Fibroblast of pulmonary artery (primary cell): ENCODE results near the gene MPDZ.

Source experiments
- DNase-seq: peaks from one replicate; pipeline ENCODE4 v3.0.0-alpha.2; 2010; ENCODE audit warnings: low read depth
- H3K4me3 ChIP-seq: replicated peaks from 2 replicates; pipeline ENCODE4 v1.5.1; 2011; ENCODE audit warnings: low read depth, mild to moderate bottlenecking, control low read depth, low read length, moderate library complexity
- CTCF ChIP-seq: IDR thresholded peaks from 2 replicates; pipeline ENCODE4 v1.5.1; 2011; ENCODE audit warnings: mild to moderate bottlenecking, control low read depth, low read length, inconsistent platforms; ENCODE audit errors: missing control alignments

The MPDZ gene

GRCh38 chr9:13189362-13189761, 90.1 kb downstream of the MPDZ start:
- peak; percentile 25 for DNase-seq
- no peak overlapping the region for H3K4me3 ChIP-seq

GRCh38 chr9:13186774-13187173, 92.7 kb downstream of the MPDZ start:
- no peak for TF ChIP-seq CTCF
- DNase-seq: no peak
- no peak overlapping the region for H3K4me3 ChIP-seq

More at GRCh38 chr9:13189362-13189761, 90.1 kb downstream of the MPDZ start:
- TF ChIP-seq CTCF: no peak

- no peak overlapping the region for H3K4me3 ChIP-seq
- TF ChIP-seq CTCF: no peak
- DNase-seq: no peak
These were observed 93.4 kb downstream of the MPDZ start for GRCh38 chr9:13186091-13186490.

- H3K4me3 ChIP-seq: no peak overlapping the region
- peak; percentile 35 for DNase-seq
- TF ChIP-seq CTCF: no peak
These were observed 97.8 kb downstream of the MPDZ start for GRCh38 chr9:13181652-13182051.

- H3K4me3 ChIP-seq: no peak overlapping the region
- peak; percentile 13 for DNase-seq
- no peak for TF ChIP-seq CTCF
These were observed 100.2 kb downstream of the MPDZ start for GRCh38 chr9:13179257-13179656.

GRCh38 chr9:13175732-13176131, 103.8 kb downstream of the MPDZ start:
- no peak for DNase-seq
- TF ChIP-seq CTCF: no peak
- no peak overlapping the region for H3K4me3 ChIP-seq

- no peak for TF ChIP-seq CTCF
- no peak for DNase-seq
- H3K4me3 ChIP-seq: no peak overlapping the region
These were observed 104.4 kb downstream of the MPDZ start for GRCh38 chr9:13174906-13175639.
